GM19397 (cell line): Measurements from ENCODE around the gene SDCCAG8.
"Not testable (repeated sequence)": the region's sequence is repeated elsewhere in the genome, so short reads cannot be mapped to it uniquely, and the experiment has no call there.

ENCODE experiments used
- ATAC-seq: cut with Tn5 transposase; IDR thresholded peaks from one replicate; pipeline ENCODE4 v1.9.1; 2021; ENCODE audit warnings: mild to moderate bottlenecking, moderate library complexity; ENCODE audit not compliant: unreplicated experiment

SDCCAG8 gene

DNA sequence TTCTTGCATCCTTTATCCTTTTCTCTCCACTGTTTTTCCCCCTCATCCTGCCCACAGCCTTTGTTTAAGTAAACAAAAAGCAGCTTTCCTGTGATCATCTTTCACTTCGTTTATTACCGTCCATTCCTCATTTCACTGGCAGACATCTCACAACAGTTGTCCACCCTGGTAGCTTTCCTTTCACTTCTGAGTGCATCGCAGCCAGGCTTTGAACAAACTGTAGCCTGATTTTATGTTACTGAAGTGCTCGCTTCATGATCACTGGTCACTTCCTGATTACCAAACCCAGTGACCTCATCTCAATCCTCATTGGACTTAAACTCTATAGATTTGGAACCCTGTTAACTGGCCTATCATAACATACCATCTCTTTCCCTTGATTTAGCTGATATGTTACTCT is 67.7 kb downstream of the SDCCAG8 start:
- no peak for ATAC-seq

DNA sequence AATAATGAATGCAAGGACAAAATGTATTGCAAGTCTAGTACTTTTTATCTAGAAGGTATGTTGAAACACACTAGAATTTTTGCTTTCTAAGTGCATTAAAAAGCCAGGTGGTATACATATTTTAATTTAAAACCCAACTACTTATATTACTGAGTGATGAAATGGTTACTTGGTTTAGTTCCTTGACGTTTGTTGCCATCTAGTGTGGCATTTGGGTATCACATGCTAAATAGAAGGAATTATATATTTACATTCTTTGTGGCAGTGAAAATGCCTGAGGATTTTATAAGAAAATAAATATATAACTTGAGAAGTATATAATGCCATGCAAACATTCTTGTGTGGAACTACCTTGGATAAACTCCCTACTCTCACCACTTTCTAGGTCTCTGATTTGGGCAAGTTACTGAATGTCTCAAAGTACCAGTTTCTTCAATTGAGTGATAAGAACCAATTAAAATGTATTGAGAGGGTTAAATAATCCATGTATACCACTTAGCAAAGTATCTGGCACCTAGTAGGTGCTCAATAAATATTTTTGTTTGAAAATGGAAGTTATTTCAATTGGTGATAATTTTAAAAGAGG is 69.6 kb downstream of the SDCCAG8 start:
- ATAC-seq, result no peak

DNA sequence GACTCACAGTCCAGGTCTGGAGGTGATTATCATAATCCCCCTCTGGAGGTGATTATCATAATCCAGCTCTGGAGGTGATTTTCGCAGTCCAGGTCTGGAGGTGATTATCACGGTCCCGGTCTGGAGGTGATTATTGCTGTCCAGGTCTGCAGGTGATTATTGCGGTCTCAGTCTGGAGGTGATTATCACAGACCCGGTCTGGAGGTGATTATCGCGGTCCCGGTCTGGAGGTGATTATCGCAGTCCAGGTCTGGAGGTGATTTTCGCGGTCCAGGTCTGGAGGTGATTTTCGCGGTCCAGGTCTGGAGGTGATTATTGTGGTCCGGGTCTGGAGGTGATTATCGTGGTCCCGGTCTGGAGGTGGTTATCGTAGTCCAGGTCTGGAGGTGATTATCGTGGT is 76.6 kb downstream of the SDCCAG8 start:
- ATAC-seq, result no peak

DNA sequence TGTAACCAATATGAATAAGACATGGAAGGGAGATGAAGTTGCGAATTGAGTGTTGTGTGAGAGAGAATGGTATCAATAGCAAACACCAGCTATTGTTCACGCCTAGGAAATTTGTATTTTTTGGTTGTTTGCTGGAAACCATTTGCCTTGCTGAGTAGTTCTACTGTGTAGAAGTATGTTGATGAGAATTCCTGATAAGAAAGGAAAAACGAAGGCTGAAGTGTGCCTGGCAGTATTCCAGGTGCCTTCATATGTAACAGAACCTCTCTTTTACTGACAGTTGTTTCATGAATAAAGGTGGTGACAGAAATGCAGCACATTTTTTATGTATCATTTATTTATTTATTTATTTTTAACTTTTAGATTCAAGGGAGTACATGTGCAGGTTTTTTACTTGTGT is 79.5 kb downstream of the SDCCAG8 start:
- ATAC-seq, result no peak

DNA sequence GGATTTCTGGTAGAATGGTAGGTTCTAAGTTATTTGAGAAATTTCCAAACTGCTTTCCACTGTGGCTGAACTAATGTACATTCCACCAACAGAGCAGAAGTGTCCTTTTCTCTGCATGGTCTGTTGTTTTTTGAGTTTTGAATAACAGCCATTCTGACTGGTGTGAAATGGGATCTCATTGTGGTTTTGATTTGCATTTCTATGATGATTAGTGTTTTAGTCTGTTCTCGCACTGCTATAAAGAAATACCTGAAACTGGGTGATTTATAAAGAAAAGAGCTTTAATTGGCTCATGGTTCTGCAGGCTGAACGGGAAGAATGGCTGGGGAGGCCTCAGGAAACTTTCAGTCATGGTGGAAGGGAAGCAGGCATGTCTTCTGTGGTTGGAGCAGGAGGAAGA is 80.3 kb downstream of the SDCCAG8 start:
- no peak for ATAC-seq

DNA sequence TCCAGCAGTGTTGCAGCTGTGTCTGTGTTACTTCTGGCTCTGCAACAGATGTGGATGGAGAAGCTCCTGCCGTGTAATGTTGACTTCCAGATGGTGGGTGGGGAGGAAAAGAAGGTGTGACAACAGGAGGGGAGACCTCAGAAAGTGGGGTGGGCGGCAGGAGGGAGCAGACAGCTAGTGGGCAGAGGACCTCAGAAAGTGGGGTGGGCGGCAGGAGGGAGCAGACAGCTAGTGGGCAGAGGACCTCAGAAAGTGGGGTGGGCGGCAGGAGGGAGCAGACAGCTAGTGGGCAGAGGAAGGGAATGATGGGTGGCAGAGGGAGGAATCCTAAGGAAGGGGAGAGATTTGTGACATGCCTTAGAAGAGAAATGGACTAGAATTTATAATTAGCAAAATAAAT is 83.0 kb downstream of the SDCCAG8 start:
- ATAC-seq, result not testable (repeated sequence)

DNA sequence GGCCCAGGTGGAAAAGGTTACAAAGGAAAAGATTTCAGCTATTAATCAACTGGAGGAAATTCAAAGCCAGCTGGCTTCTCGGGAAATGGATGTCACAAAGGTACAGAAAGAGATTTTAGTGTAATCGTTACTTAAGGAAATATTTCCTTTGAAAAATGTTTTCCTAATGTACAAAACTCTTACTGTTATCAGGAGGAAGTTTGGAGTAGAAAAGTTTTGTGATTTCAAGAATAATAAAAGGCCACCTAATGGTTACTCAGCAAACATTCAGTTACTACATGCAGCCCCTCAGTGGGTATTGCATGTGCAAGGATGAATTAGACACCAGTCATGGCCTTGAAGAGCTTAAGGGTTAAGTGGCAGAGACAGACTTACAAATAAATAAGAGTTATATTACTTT is 85.2 kb downstream of the SDCCAG8 start:
- ATAC-seq, result no peak

DNA sequence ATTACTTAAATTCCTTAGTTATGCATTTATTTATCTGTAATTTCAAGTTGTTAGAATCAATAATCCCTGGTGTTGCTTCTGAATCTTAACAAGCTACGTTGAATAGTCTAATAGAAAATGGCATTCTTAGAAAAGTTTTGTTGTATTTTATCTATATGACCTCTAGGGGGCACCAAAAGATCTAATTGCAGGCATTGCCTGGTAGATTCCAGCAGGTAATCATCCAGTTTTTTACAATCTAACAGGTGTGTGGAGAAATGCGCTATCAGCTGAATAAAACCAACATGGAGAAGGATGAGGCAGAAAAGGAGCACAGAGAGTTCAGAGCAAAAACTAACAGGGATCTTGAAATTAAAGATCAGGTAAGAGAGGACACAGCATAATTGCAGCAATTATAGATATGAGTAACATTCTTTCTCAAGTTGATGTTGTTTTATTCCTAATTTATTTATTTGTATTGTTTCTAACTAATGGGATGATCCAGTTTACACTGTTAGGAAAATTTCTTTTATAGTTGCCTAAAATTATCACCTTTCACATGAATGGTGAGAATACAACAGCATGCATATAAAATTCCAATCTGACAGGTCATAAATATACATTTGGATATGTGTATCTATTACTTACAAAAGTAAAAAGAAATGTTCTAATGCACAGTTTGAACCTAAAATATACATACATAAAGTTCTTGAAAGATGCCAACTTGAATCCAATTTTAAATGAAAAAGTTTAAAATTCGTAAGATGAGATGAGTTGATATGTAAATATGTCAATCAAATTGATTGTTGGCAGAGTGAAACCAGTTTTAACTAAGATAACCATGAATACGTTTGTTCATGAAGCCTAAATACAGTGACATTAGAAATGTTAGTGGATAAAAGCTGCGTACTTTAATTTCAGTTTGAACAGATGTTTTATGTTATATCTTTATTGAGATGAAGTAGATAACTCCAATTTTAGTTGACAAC is 88.4 kb downstream of the SDCCAG8 start:
- ATAC-seq, result no peak

DNA sequence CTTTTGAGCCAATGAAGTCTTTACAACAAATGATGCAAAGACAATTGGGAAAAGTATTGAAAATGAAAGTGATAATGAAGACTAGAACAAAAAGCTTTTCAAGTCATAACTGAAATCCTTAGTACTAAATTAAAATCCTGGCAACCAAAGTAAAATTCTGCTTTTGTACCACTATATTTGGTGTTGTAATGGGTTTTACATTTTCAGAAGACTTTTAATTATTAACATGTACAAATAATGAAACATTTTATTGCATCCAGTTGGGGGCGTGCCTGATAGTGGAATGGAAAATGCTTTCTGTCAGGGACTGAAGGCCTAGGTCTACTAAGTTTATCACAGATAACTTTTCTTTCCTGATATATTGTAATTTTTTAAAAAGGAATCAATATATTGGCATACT is 89.4 kb downstream of the SDCCAG8 start:
- ATAC-seq, result no peak

DNA sequence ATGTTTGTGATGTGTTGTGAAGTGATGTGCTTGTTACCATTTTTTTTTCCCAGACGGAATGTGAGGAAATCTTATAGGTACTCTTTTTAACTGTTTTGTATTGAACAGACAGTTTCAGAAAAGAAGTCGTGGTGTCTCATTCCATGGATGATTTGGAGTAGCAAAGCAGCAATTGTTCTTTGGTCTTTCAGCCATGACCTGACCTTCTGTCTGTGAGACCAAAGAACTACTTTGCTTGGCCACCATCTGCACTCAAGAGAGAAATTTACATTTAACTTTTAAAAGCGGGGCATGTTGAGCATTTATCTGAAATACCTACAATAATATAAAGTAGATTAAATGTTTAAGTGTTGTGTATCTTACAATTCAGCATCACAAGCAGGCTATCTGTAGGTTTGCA is 90.2 kb downstream of the SDCCAG8 start:
- ATAC-seq, result no peak

DNA sequence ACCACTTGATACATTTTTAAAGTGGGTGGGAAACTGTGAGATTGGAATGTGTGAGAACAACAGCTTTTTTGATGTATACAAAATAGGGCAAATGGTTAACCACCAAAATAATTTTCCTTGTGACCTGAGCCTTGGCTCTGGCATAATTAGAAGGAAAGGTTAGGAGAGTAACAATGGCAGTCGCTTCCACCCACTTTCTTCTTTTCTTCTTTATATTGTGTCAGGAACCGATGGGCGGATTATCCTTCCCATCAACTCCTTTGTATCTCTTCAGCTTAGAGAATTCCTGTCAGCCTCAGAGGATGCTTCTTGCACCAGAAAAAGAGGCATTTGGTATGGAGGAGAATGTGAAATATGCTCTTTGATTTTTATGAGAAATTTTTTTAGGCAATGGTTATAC is 90.6 kb downstream of the SDCCAG8 start:
- ATAC-seq, result no peak

DNA sequence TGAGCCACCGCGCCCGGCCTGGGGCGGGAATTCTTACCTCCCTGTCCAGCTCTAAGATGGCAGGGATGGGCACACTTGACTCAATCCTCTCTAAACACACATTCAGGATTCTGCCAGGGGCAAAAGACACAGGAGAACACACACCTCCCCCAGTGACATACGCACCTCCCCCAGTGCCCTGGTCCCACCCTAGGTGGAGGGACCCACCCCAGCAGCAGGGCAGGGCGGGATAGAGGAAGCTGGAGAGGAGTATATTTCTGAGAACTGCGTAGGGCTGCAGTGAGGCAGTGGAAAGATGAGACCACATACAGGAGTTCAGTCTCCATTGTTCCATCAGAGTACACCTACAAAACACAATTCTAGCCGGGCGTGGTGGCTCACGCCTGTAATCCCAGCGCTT is 92.5 kb downstream of the SDCCAG8 start:
- no peak for ATAC-seq

DNA sequence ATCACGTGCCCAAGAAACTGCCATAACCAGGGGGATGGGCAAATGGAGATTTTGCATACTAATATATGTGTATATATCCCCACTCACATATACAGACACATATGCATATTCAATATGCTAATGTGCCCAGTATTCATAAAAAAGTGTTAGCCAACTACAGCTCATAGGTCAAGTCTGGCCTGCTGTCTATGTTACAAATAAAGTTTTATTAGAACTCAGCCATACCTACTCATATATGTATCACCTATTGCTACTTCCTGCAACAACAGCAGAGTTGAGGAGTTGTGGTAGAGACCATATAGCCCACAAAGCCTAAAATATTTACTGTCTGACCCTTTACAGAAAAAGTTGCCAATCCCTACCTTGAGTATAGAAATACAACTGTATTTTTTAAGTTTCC is 93.3 kb downstream of the SDCCAG8 start:
- no peak for ATAC-seq

DNA sequence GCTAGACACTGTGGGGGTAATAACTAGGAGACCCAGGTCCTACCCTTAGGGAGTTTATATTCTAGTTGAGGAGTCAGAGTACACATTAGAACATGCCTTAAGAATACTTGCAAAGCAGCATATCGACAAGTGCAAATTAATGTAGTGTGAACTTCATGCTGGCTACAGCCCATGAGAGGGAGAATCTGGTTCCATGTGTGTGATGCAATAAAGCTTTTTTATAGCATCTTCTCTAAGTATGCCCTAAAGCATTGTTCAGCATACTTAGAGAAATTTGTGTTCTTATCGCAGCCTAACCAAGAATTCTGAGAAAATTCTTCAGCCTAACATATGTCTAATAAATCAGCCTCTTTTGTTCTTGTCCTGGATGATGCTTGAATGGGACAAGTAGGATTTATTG is 95.5 kb downstream of the SDCCAG8 start:
- no peak for ATAC-seq

DNA sequence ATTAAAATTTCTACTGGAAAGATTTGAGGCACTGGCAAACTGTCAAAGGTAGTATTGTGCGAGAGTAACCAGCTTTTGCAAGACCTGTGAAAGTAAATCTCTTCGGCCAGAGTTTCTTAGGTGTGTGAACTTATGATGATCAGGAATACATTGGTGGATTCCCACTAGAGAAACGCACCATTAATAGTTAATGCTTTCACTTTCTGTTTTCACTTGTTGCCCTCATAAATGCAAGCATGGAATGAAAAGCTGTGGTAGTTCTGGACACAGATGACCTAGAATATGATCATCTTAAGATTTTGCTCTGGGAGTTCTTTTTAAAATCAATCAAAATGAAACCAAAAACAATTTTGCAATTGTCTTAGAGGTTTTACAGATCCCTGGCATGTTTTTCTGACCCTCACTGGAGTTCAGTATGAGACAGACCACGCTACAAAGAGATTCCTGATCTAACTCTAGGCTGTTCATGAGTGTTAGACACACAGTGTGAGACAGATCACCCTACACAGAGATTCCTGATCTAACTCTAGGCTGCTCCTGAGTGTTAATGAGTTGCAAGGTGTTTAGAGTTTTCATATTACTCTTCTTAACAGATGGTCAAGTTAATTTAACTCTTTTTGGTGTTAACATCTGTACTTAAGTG is 98.8 kb downstream of the SDCCAG8 start:
- ATAC-seq, result peak; percentile 67

DNA sequence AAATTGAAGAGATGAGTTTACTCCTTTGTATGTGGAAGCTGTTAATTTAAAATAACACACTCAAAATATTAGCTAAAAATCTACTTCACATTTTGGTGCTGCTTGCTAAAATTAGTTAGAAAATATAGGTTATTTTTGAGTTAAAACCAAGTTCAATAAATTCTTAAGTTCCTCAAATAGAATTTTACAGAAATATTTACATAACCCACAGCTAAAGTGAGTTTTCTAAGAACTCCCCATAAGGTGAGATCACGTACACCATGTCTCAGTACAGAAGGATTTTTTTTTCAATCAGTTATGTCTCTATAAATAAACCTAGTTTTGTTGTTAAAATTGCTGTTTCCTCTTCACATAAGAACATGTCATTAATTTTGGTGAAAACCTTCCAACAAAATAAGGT is 108.0 kb downstream of the SDCCAG8 start:
- ATAC-seq, result no peak

DNA sequence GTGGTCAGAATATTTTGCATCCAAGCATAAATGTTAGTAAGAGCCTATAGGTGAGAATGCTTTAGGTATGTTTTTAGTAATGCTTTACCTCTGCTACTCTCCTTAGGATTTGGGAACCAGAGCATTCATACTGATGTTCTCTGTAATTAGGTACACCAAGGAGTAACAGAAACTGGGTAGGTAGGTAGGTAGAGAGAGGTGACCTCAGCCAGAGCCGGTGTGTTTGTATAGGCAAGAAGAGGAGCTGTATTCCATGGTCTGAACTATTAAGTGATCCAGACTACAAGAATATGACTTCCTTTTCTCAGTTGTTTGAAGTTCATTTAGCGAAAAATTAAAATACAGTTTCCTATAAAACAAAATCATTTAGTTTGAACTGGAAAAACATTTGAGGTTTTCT is 108.5 kb downstream of the SDCCAG8 start:
- no peak for ATAC-seq

DNA sequence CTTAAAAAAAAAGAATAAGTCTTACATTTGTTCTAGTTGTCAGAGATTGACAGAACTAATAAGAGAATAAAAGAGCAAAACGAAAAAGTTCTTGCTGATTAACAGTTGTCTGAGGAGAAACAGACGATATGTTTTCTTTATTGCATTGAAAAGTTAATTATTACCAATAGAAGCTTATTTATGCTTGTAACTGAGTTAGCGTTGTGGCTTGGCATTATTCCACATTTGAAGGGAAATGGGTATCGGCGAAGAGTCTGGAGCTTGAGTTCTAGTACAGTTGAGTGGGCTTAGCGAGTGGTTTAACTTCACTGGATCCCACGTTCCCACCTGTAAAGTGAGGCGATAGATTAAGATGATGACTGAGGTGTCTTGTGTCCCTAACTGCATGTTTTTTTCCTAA is 109.0 kb downstream of the SDCCAG8 start:
- no peak for ATAC-seq

DNA sequence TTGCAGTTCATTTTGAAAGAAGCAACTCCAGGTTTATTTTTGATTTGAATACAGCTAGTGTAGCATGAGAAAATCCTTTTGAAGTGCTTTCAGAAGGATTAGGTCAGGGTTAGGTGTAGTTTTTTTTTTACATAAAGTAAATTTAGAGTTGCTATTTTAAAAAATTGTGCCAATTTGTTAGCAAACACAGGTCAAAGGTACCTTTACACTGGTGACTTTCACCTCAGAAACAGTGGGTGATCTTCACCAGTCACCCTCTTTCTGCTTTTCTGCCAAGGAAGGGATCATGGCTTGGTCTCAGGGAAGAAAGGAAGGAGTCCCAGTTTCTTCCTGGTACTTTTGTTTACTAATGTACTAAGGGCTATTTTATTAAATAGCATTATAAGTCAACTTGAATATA is 111.5 kb downstream of the SDCCAG8 start:
- ATAC-seq, result no peak

DNA sequence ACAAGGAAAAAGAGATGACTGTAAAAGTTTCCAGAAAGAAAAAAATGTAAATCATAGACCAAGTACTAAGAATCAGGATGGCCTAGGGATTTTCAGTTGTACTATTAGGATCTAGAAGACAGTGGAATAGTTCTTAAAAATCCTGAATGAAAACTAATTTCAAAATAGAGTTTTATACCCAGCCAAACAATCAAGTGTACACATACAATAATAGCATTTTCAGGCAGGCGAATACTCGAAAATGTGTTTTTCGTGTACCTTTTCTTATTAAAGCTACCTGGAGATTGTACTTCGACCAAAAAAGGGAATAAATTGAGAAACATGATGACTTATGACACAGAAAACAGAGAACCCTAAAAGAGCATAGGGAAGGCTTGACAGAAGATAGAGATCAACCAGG is 118.6 kb downstream of the SDCCAG8 start:
- no peak for ATAC-seq

DNA sequence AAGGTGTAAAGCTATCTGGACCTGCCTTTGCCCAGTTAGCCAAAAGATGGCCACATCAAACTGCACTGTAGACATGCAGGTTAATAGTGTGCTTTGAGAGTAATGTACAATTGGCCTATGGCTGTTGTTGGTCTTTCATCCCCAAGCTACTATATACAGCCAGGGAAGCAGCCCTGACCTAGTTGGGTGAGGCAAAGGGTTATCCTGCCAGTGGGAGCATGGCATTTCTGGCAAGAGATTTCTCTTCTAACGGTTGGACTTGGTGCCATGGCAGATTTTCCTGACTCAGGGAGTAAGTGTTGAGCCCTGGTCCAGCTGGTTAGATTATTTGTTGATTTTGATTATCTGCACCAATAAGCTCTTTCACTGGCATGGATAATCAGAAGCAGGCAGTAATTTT is 119.8 kb downstream of the SDCCAG8 start:
- no peak for ATAC-seq

DNA sequence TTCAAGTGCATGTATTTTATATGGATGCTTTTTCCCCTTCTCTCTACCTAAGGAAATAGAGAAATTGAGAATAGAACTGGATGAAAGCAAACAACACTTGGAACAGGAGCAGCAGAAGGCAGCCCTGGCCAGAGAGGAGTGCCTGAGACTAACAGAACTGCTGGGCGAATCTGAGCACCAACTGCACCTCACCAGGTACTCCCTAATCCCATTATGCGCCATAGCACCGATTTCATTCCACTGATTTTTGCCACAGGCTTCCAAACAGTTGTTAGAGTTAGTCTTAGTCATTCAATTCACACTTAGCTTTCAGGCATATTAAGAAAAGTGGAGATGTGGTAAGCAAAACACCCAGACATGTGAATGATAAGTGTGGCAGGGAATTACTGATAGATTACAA is 122.8 kb downstream of the SDCCAG8 start:
- ATAC-seq, result no peak
